GM23248 (cell line): ENCODE results near the gene MCF2L.

Experiments
- EZH2 ChIP-seq: fragments of 200-600 bp; sonication (generic); IDR thresholded peaks from 2 replicates; pipeline ENCODE4 v1.6.1; 2018; ENCODE audit warnings: antibody characterized with exemption, mild to moderate bottlenecking; ENCODE audit not compliant: insufficient read depth, poor library complexity, severe bottlenecking
- EZH2phosphoT487 ChIP-seq: fragments of 200-600 bp; sonication (generic); IDR thresholded peaks from 2 replicates; pipeline ENCODE4 v1.6.1; 2018; ENCODE audit warnings: antibody characterized with exemption, moderate library complexity, mild to moderate bottlenecking, low read depth; ENCODE audit not compliant: insufficient read depth

- TF ChIP-seq EZH2phosphoT487 (no peak), EZH2 (no peak)
Measured at GRCh38 chr13:113116206-113116800, 147.3 kb downstream of the MCF2L start.
